MG63 (cell line): ENCODE results near the gene VAPB. TPM values are rescaled to one million over a fixed set of nuclear protein-coding genes. Genes with fewer than 3 reads are reported as not detected.

ENCODE experiments used
- DNase-seq: peaks from one replicate; pipeline ENCODE4 v3.0.0-alpha.2; 2020
- H3K27me3 ChIP-seq: fragments of 250-450 bp; sonication (Bioruptor Pico); 2 replicates; pipeline ENCODE4 v1.5.1; 2020; ENCODE audit warnings: mild to moderate bottlenecking, moderate library complexity
- H3K36me3 ChIP-seq: fragments of 250-450 bp; sonication (Bioruptor Pico); 2 replicates; pipeline ENCODE4 v1.5.1; 2020; ENCODE audit warnings: mild to moderate bottlenecking, moderate library complexity
- H3K4me3 ChIP-seq: fragments of 250-450 bp; sonication (Bioruptor Pico); 2 replicates; pipeline ENCODE4 v1.5.1; 2020; ENCODE audit warnings: mild to moderate bottlenecking, moderate library complexity
- H3K9me3 ChIP-seq: fragments of 250-450 bp; sonication (Bioruptor Pico); 2 replicates; pipeline ENCODE4 v1.5.1; 2020; ENCODE audit warnings: mild to moderate bottlenecking, moderate library complexity
- total RNA-seq: library from RNA; depleted of rRNA; stranded (reverse); fragments of >200 nt; shearing (Covaris generic); gene quantifications from 2 replicates; pipeline ENCODE4 v1.2.3, GENCODE V29; 2014; ENCODE audit warnings: low replicate concordance

VAPB gene
- total RNA-seq, 1 experiment from 2014 or later: 34.5 TPM

DNA sequence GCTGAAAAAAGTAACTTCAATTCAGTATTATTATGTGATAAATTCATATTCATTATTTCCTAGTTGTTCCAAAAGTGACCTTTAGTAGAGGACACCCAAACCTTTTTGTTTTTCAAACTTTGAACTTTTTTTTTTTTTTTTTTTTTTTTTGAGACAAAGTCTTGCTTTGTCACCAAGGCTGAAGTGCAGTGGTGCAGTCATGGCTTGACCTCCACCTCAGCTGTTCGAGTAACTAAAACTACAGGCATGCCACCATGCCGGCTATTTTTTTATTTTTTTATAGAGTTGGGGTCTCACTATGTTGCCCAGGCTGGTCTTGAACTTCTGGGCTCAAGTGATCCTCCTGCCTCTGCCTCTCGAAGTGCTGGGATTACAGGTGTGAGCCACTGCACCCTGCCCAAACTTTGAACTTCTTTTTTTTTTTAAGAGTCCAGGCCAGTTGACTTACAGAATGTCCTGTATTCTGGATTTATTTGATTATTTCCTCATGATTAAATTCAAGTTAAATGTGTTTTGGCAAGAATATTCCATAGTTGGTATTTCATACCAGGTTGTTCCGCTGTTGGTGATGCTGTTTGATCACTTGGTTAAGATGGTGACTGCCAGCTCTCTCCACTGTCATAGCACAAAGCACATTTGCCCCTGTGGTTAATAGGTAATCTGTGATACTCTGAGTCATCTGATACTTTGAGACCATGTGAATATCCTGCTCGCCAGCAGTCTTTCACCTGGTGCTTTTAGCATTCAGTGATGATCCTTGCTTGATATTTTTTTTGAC is 48.0 kb downstream of the VAPB start:
- Histone ChIP-seq H3K27me3 (no peaks in the 10 kb centered on the region), H3K4me3 (no peak overlapping the region), H3K36me3 (peaks cover 59% of the 10 kb centered on the region), H3K9me3 (no peaks in the 10 kb centered on the region)
- no peak for DNase-seq

DNA sequence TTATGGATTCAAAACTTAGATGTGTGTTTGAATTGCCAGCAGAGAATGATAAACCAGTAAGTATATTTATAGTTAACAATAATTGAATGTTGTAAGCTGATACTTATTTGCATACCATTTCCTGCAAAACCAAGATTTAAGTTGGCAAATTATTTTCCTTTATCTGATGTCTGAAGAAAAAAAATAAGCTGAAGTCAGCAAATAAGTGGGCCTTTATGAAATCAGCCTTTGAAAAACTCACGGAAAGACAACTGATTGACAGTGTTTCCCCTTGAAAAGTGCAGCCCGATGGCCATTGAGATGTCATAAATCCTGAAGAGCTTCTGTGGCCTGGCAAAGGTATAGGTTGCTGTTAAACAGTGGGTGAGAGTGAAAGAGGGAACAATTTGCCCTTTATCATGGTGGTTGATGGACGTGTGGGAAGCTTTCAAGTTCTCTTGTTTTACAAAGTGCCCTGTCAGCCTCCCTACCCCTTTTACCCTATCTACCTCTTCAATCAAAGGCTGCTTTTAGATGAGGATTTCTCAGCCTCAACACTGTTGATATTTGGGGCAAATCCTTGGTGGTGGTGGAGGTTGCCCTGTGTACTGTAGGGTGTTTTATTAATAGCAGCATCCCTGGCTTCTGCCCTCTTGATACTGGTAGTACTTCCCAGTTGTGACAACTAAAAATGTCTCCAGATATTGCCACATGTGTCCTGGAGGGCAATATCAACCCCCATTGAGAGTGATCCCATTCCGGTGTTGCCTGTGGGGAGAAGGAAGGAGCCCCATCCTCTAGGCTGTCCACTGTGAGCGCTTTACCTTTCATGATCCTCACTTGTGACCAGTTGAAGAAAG is 50.2 kb downstream of the VAPB start:
- Histone ChIP-seq H3K27me3 (no peaks in the 10 kb centered on the region), H3K4me3 (no peak overlapping the region), H3K36me3 (peaks cover 58% of the 10 kb centered on the region), H3K9me3 (no peaks in the 10 kb centered on the region)
- DNase-seq: no peak

DNA sequence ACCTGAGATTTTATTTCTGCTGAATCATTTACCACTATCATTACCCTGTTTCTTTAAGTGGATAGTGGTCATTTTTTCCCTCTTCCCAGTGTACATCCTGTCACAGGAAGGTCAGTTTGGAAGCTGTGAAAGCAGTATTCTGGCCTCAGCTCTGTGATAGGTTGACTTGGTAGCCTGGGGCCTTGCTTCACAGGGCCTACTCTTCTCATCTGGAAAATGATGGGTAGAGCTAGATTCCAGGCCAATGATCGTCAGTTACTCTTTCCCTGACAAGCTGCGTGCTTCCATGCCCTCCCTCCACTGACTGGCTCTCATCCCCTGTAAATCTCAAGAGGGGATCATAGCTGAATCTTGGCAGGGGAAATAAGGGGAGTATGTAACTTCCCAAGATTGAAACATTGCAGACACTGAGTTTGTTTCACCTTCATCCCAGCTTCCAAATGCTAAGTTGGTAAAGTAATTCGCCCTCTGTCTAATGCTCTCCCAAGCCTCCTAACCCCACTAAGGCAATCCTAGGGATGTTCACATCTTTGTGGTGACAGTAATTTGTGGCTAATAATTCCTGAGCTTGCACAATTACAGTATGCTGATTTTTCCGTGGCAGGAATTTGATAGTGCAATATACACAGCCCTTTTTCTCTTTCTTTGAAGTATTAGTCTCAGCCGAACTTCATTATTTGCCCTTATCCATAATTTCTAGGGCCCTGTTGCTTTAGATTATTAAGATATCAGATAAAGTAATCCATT is 51.2 kb downstream of the VAPB start:
- no peak for DNase-seq
- H3K4me3 ChIP-seq: no peak overlapping the region
- no peaks in the 10 kb centered on the region for H3K27me3 ChIP-seq
- peaks cover 61% of the 10 kb centered on the region for H3K36me3 ChIP-seq
- no peaks in the 10 kb centered on the region for H3K9me3 ChIP-seq

DNA sequence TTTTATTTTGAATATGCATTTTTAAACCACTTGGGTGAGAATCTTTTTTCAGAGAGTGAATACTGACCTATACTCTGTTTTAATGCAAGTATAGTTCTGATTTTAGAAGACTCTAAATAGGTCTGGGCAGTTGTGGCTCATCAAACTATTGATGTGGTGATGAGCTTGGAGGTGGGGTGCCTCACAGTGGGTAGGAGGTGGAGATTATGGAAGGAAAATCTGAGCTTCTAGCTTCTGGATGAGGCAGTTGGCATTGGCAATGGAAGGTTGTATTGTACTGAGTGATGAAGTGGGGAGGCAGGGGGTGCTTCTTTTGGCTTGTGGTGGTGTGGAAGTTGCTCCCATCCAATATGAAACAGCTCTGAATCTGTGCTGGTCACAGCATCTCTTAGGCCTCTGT is 52.7 kb downstream of the VAPB start:
- Histone ChIP-seq H3K9me3 (no peaks in the 10 kb centered on the region), H3K27me3 (no peaks in the 10 kb centered on the region), H3K4me3 (no peak overlapping the region), H3K36me3 (peaks cover 63% of the 10 kb centered on the region)
- DNase-seq: no peak

DNA sequence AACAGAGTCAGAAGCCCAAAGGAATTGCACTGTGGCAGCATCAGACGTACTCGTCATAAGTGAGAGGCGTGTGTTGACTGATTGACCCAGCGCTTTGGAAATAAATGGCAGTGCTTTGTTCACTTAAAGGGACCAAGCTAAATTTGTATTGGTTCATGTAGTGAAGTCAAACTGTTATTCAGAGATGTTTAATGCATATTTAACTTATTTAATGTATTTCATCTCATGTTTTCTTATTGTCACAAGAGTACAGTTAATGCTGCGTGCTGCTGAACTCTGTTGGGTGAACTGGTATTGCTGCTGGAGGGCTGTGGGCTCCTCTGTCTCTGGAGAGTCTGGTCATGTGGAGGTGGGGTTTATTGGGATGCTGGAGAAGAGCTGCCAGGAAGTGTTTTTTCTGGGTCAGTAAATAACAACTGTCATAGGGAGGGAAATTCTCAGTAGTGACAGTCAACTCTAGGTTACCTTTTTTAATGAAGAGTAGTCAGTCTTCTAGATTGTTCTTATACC is 55.8 kb downstream of the VAPB start:
- no peak for DNase-seq
- no peaks in the 10 kb centered on the region for H3K27me3 ChIP-seq
- no peak overlapping the region for H3K4me3 ChIP-seq
- H3K36me3 ChIP-seq: peaks cover 59% of the 10 kb centered on the region
- H3K9me3 ChIP-seq: no peaks in the 10 kb centered on the region

DNA sequence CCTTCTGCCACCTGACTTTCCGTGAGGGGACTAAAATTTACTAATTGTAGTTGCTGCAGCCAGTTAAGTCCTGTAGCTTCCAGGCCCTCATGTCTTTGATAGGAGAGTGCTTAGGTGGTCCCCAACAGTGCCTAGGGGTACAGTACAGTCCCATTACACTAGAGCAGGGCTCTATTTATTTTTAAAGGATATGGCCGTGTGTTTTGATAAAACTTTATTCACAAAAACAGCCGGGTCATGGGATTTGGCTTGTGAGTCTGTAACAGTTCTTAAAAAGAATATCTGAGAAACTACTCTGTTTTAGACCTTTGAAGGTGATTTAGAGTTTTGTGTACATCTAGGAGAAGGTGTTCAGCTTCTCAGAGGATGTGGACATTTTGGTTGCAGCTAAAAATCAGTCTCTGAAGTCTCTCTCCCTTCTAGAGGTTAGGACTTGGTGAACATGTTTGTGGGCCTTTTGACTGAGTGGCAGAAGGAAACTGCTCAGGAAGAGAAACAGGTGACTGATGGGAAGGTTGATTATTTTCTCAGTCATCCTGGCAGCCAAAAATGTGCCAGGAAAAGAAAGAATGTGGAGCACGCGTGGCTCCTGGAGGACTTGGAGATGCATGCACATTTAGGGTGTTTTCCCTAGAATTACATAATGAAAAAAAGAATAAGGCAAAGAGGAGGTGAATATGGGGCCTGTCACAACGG is 57.4 kb downstream of the VAPB start:
- DNase-seq: no peak
- peaks cover 58% of the 10 kb centered on the region for H3K36me3 ChIP-seq
- no peaks in the 10 kb centered on the region for H3K27me3 ChIP-seq
- H3K9me3 ChIP-seq: no peaks in the 10 kb centered on the region
- H3K4me3 ChIP-seq: no peak overlapping the region

DNA sequence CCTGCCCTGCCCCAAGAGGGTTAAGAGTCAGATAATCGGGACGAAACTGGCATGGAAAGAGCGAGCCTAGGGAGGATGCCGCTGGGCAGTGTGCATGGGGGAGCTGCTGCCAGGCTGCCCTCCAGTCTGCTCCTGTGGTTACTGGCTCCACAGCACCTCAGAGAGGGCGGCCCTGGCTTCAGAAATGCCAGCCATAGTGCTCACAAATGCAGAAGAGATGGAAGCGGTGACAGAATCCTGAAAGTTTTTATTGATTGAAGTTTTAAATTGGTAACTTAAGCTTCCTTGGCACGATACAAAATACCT is 57.9 kb downstream of the VAPB start:
- Histone ChIP-seq H3K27me3 (no peaks in the 10 kb centered on the region), H3K4me3 (no peak overlapping the region), H3K9me3 (no peaks in the 10 kb centered on the region), H3K36me3 (peaks cover 59% of the 10 kb centered on the region)
- no peak for DNase-seq

DNA sequence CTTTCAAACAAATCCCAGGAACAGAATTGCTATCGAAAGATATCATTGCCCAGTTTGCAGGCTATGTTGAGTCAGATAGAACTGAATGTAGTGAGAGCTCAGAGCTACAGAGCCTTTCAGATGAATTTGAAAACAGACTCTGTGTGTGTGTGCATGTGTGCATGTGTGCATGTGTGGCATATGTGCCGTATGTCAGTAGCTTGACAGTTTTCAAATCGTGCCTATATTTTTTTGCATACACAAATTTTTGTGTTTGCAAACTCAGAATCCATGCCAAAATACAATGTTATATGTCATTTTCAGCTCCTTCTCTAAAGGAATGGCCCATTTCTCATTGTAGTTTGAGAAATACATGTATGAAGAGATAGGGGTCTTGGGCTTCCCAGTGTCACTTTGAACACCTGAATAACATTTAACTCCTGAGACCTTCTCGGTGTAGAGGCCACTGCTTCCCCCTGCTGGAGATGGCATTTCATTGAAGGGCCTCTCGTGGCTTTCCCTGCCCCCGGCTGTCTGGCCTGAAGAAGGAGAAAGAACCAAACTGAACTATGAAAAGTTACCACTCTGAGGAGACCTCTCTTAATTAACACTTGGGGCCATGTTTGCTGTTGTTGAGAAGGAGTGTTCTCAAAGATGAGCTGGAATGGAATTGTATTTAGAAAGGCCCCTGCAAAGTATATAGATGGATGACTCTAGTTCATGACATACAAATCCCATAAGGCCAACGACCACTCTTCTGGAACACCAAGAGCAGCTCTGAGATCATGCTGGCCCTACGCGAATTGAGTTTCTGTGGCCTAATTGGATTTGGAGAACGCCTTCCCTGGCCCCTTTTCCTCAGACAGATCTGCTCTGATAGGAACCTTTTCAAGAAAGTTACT is 58.7 kb downstream of the VAPB start:
- no peaks in the 10 kb centered on the region for H3K9me3 ChIP-seq
- no peak overlapping the region for H3K4me3 ChIP-seq
- no peaks in the 10 kb centered on the region for H3K27me3 ChIP-seq
- peak; percentile 43 for DNase-seq
- H3K36me3 ChIP-seq: peaks cover 65% of the 10 kb centered on the region

DNA sequence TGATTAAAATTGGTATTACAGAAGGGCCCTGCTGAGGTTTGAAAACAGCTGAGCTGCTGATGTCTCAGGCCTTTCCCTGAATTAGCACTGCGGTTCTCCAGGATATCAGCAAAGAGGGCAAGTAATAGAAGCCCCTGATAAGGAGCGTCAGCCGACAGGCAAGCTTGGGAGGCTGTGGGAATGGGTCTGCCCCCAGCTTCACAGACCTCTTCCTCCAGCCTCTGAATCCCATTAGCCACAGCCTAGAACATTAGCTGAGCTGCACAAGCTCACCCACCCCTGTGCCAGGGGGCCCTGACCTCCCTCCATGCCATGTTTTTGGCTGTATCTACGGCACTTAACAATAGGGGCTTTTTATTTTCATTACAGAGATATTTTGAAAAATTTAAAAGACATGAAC is 59.9 kb downstream of the VAPB start:
- H3K27me3 ChIP-seq: no peaks in the 10 kb centered on the region
- DNase-seq: no peak
- peaks cover 66% of the 10 kb centered on the region for H3K36me3 ChIP-seq
- H3K4me3 ChIP-seq: no peak overlapping the region
- peaks cover 3% of the 10 kb centered on the region; the same call in 1 of the 2 replicates for H3K9me3 ChIP-seq

DNA sequence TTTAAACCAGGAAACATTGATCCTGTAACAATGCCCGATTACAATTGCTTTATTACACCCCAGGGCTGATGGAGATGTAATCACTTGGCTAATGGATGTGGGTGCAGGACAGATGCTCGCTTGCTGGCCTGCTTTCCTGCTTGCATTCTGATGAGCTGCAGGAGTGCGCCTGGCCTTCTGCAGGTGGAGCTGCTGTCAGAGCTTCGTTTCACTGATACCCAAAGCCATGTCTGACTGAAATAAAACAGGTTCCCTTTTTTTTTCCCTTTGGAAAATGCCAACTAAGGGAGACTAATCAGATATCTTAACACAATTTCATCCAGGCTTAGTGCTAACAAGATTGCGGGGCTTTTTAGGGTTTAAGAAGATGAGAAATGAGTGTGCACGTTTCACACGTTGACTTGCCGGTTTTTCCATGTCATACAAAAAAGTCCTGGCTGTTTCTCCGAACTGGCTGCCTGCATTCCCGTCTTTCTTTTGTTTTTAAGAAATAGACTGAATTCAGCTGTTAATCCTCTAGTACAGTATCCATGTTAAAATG is 60.7 kb downstream of the VAPB start:
- Histone ChIP-seq H3K9me3 (peaks cover 9% of the 10 kb centered on the region), H3K27me3 (no peaks in the 10 kb centered on the region), H3K36me3 (peaks cover 63% of the 10 kb centered on the region), H3K4me3 (no peak overlapping the region)
- no peak for DNase-seq

DNA sequence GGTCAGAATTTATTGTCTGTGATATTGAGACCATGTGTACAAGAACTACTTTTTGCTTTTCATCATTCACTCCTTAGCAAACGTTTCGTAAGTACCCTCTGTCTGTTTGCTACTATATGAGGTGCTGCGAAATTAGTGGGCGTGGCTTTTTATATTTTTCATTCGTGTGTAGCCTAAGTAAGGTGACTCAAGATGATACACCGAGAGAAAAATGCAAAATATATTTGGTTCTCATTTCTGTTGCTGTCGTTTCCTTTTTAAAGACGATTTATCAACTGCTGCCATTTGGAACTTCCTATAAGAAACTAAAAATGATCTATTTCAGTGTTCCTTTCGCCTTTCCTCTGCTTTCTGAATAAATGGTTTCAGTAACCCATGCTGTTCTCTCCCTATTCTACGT is 61.2 kb downstream of the VAPB start:
- peaks cover 58% of the 10 kb centered on the region for H3K36me3 ChIP-seq
- H3K4me3 ChIP-seq: no peak overlapping the region
- peaks cover 9% of the 10 kb centered on the region for H3K9me3 ChIP-seq
- H3K27me3 ChIP-seq: no peaks in the 10 kb centered on the region
- no peak for DNase-seq

DNA sequence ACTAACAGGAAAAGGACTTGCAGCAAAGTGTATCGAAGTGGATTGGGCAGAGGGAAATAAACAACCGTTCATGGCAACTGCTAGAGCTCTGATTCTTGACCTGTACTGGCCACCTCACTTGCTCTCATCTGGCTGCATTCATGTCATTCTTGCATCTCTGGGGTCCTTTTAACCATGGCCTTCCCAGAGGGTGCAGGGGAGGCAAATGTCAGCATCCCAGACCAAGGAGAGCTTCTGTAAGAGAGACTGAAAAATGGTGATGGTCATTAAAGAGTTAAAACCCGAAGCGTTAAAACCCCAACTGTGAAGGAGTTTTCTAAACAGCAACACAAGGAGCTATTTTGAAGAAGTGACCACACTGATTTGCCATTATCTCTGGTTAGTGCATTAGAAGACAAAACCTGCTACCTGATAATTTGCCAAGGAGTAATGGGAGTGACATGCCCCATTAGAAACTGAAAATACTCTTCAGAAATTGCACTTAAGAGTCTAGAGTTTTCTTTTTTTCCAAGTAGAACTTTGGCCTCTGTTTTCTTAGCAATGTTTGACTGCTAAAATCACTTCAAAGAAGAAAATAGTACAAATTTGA is 63.7 kb downstream of the VAPB start:
- peaks cover 9% of the 10 kb centered on the region for H3K9me3 ChIP-seq
- H3K4me3 ChIP-seq: no peak overlapping the region
- H3K27me3 ChIP-seq: no peaks in the 10 kb centered on the region
- DNase-seq: no peak
- H3K36me3 ChIP-seq: peaks cover 54% of the 10 kb centered on the region

DNA sequence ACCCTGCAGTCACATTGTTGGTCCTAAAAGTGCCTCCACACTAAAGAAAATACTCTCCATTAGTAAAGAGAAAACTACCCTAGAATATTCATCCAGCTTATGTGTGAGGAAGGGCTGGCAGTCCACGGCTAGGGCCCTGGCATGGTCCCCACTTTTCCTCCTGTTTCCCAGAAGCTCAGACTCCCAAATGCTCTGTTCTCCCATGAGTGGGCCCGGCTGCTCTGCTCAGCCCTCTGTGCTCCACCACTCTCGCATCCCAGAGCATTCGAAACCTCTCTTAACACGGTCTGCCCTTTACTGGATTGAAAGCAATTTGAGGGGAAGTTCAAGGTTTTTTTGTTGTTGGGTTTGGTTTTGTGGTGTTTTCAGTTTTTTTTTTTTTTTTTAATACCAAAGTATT is 64.4 kb downstream of the VAPB start:
- Histone ChIP-seq H3K9me3 (peaks cover 9% of the 10 kb centered on the region), H3K27me3 (no peaks in the 10 kb centered on the region), H3K4me3 (no peak overlapping the region), H3K36me3 (peaks cover 49% of the 10 kb centered on the region)
- no peak for DNase-seq

DNA sequence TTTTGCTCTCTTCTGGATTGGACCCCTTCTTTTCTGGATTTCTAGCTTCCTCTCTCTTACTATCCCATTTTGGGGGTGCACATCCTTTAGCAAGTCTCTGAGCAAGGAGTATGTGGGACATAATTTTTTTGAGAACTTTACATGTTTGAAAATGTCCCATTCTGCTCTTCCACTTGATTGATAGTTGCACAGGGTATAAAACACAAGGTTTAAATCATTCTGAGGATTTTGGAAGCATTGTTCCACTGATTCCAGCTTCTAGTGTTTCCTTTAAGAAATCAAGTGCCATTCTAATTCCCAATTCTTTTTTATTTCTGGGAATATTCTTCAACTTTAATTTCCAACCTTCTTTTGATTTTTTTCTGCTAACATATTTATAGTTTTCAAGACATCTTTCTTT is 65.4 kb downstream of the VAPB start:
- Histone ChIP-seq H3K27me3 (no peaks in the 10 kb centered on the region), H3K9me3 (peaks cover 9% of the 10 kb centered on the region), H3K4me3 (no peak overlapping the region), H3K36me3 (peaks cover 44% of the 10 kb centered on the region)
- DNase-seq: no peak

DNA sequence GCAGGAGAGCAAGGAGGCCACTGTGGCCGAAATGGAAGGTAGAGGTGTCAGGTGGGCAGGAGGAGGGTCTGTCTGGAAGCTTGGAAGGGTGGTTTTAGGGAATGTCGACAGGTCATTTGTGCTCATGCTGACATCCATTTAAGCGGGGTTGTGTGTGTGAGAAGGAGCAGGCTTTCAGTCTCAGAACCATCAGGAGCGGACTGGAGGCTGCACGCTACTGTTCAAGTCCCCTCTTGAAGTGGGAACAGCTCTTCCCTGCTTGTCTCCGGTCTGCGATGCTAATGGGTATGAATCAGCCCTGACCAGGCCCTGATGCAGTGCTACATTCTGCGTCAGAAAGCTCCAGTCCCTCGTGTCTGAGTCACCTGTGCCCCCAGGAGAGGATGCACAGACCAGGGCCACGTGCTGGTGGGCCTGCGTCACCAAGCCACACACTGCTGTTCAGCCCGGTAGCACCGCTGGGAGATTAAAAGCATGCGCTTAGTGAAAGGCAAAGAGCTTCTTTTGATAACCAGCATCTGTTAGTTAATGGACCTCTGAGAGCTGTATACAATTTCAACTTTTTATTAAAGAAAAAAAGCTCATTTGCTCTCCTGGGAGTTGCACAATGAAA is 68.2 kb downstream of the VAPB start:
- H3K27me3 ChIP-seq: no peaks in the 10 kb centered on the region
- H3K9me3 ChIP-seq: peaks cover 9% of the 10 kb centered on the region
- no peak for DNase-seq
- H3K36me3 ChIP-seq: peaks cover 25% of the 10 kb centered on the region
- H3K4me3 ChIP-seq: no peak overlapping the region
